AG04450 (cell line): Measurements from ENCODE around the gene CCDC187. TPM values are rescaled to one million over a fixed set of nuclear protein-coding genes. Genes with fewer than 3 reads are reported as not detected.
A peak's percentile ranks its signal among the peaks of the same experiment; 100 is the strongest.
"Not testable (repeated sequence)": the region's sequence is repeated elsewhere in the genome, so short reads cannot be mapped to it uniquely, and the experiment has no call there.

Experiments used
- CTCF ChIA-PET: fragments of 300-600, 350-600 bp; formaldehyde crosslinking; extraction: SDS; loops from one replicate; lab custom pipeline; 2022; ENCODE audit warnings: antibody characterized with exemption, inconsistent platforms; lab: Charles Lee
- POLR2A ChIA-PET: fragments of 350-600 bp; formaldehyde crosslinking; extraction: SDS; loops from one replicate; lab custom pipeline; 2021; ENCODE audit warnings: antibody characterized with exemption, inconsistent platforms; lab: Yijun Ruan, JAX
- DNase-seq: peaks from one replicate; pipeline ENCODE4 v3.0.0-alpha.2; 2011; ENCODE audit warnings: low read depth, low spot score
- H3K27ac ChIP-seq: one replicate; pipeline ENCODE4 v1.5.1; 2012; ENCODE audit warnings: low read depth, low read length, control low read depth
- H3K27me3 ChIP-seq: one replicate; pipeline ENCODE4 v1.6.0; 2012; ENCODE audit warnings: low read length; ENCODE audit not compliant: control insufficient read depth, insufficient read depth
- H3K4me3 ChIP-seq: 2 replicates; pipeline ENCODE4 v1.5.1; 2011; ENCODE audit warnings: mild to moderate bottlenecking, low read depth, low read length, control low read depth
- H3K9me3 ChIP-seq: 2 replicates; pipeline ENCODE4 v1.5.1; 2012; ENCODE audit warnings: low read length; ENCODE audit not compliant: control insufficient read depth, insufficient read depth
- CTCF ChIP-seq: IDR thresholded peaks from 2 replicates; pipeline ENCODE4 v1.5.1; 2011; ENCODE audit warnings: low read depth, low read length, control low read depth, inconsistent platforms
- polyA plus RNA-seq: library from polyadenylated mRNA; depleted of rRNA; stranded (reverse); fragments of >200 nt; gene quantifications from 2 replicates; pipeline ENCODE4 v1.2.3, GENCODE V29; 2011

Gene CCDC187
- polyA plus RNA-seq, 1 experiment: not detected

- POLR2A ChIA-PET: interaction anchor here (0.6 to 1.6 kb wide), 5 partner anchors 19 to 695 kb away, joined by 3 to 4 read pairs (median 3); no protein-coding TSS in a partner anchor
- CTCF ChIA-PET: interaction anchor here (0.5 to 1.1 kb wide), 3 partner anchors 40 to 236 kb away, joined by 3 to 6 read pairs (median 3); no protein-coding TSS in a partner anchor
- Histone ChIP-seq H3K9me3 (no peaks in the 10 kb centered on the region; the same call in none of the 2 replicates), H3K27me3 (peaks cover 19% of the 10 kb centered on the region), H3K27ac (peak overlapping the region; percentile 39), H3K4me3 (peak overlapping the region; percentile 60)
- TF ChIP-seq CTCF: peak; percentile 36; the same call in 1 of the 2 replicates
- peak; percentile 49 for DNase-seq
These were observed 36.4 kb downstream of the CCDC187 start for GRCh38 chr9:136267261-136268111.

GRCh38 chr9:136266641-136267040 lies 37.3 kb downstream of the CCDC187 start:
- CTCF ChIA-PET: interaction anchor here (1.1 kb wide), 1 partner anchor 39 kb away, joined by 6 read pairs; no protein-coding TSS in a partner anchor
- H3K4me3 ChIP-seq: 0 out of 2 replicates have a peak overlapping the region, but pooled peaks have one; percentile 31
- peaks cover 22% of the 10 kb centered on the region for H3K27me3 ChIP-seq
- not testable (repeated sequence) for DNase-seq, H3K27ac ChIP-seq, H3K9me3 ChIP-seq
- POLR2A ChIA-PET: interaction anchor here (0.6 kb wide), 2 partner anchors 54 to 202 kb away, joined by 3 to 4 read pairs; no protein-coding TSS in a partner anchor

DNA sequence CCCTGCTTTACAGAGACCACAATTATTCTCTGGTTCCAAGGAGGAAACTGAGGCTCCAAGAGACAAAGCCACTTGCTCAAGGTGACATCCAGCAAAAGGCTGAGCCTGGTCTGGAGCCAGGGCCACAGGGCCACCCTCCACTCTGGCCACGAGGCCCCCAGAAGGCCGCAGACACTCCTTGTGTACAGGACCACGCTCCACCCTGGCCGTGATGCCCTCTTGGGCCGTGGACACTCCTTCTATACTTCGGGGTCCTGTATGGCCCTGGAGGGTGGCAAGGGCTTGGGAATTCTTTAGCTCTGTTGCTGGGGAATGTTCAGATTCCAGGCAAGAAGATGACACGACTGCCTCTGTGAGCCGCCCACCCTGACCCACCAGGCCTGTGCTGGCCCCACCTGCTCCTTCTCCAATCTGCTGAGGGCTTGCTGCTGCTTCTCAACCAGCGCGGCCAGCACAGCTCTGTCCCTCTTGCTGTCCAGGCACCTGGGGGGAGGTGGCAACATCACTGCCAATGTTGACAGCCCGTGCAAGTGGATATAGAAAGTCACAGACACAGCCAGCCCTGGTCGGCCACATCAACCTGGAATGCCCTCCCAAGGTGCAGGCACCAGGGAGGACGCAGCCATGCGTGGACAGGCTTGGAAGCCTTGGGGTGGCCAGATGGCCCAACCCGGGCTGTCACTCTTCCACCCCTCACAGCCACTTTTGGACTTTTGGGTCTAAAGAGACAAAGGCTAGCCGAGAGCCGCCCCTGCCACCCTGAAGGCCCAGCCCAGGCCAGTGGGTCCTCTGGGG lies 38.1 kb downstream of the CCDC187 start:
- Histone ChIP-seq H3K27me3 (peaks cover 30% of the 10 kb centered on the region), H3K4me3 (no peak overlapping the region), H3K9me3 (no peaks in the 10 kb centered on the region; the same call in none of the 2 replicates), H3K27ac (no peak overlapping the region)
- TF ChIP-seq CTCF: no peak
- DNase-seq: no peak
- ChIA-PET POLR2A (no interaction called here), CTCF (no interaction called here)

DNA sequence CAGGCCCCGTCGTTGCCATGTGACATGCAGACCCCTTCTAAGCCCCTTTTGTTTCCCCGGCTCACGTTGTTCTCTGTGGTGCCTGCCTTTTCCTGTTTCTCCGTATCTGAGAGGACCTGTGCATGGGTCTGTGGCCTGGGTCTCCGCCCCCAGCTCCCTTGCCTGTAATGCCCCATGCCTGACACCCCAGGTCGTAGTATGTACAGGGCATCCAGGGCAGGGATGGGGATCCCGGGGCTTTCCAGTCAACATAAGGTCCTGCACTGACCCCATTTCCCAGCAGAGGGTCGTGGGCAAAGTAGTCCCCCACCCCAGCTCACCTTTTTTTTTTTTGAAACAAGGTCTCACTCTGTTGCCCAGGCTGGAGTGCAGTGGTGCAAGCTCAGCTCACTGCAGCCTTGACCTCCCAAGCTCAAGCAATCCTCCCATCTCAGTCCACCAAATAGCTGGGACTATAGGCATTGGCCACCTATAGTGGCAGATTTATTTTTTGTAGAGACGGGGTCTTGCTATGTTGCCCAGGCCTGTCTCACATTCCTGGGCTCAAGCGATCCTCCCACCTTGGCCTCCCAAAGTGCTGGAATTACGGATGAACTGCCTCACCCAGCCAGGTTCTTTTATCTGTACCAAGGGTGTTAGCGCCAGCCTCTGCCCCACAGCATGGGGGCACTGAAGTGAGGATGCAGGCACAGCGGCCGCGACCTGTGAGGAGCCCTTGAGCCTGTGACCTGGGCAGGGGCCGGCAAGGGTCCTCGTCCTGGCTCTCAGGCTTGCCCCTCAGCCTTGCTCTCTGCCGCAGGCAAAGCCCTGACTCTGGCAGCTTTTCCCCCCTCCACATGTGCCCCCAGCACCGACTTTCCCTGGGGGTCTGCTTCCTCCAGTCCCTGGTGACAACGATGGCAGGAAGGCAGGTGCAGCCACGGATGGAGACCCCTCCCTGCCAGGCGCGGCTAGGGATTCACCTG lies 39.2 kb downstream of the CCDC187 start:
- Histone ChIP-seq H3K27me3 (peaks cover 33% of the 10 kb centered on the region), H3K9me3 (no peaks in the 10 kb centered on the region; the same call in 1 of the 2 replicates), H3K27ac (no peak overlapping the region), H3K4me3 (no peak overlapping the region)
- DNase-seq: no peak
- ChIA-PET POLR2A (no interaction called here), CTCF (no interaction called here)
- no peak for TF ChIP-seq CTCF

DNA sequence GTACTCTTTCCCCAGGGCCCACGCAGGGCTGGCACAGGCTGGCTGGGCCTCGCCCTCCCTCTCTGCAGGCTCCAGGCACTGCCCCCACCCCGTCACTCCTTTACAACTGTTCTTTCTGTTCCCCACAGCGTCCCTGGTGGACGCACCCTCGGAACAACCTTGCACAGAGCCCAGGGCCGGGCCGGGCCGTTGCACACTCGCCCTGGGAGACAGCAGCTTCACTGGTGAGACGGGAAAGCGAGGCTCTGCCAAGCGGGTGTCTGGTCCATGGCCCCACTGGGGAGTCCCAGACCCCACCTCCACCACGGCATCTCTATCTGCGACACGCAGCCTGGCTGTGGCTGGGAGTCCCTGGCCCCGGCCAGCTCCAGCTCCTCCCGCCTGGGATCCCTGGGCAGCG lies 39.9 kb downstream of the CCDC187 start:
- ChIA-PET POLR2A (no interaction called here), CTCF (no interaction called here)
- no peak overlapping the region for H3K4me3 ChIP-seq
- no peak for TF ChIP-seq CTCF
- H3K27me3 ChIP-seq: peaks cover 30% of the 10 kb centered on the region
- H3K27ac ChIP-seq: no peak overlapping the region
- DNase-seq: no peak
- no peaks in the 10 kb centered on the region; the same call in 1 of the 2 replicates for H3K9me3 ChIP-seq
